ENCODE data around the gene ADIPOR2. TPM values are rescaled to one million over a fixed set of nuclear protein-coding genes. Genes with fewer than 3 reads are reported as not detected.
A peak's percentile ranks its signal among the peaks of the same experiment; 100 is the strongest.

The ADIPOR2 gene
- total and polyA plus RNA-seq, 11 donors, result 17.7 to 52.5 (median 36.7) TPM

DNA sequence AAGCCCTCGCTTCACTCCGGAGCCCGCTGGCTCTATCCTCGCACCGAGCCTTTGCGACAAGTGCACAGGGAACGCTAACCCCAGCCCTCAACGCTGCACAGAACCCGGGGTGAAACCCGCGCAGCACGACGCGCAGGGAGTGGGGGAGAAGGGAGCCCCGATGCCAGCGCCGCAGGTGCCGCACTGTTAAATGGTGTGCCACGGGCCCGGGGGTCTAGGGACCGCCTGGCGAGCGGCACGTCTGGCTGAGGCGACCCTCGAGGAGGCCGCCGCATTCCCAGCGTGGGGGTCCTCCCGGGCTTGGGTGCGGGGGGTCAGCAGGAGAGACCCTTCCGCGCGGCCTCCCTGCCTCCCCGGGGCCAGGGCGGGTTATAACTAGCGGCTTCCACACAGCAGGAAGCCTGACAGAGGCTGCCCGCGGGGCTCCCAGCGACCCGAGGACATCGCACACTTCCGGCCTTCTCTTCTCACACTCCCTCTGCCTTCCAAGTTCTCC is 105.7 kb downstream of the ADIPOR2 start:
- Histone ChIP-seq H3K4me3 (peak overlapping the region; percentile 47 to 79 (median 64)), H3K27ac (peak overlapping the region; percentile 23 to 95 (median 84)), H3K9me3 (no peaks in the 10 kb centered on the region), H3K36me3 (no peaks in the 10 kb centered on the region), H3K27me3 (no peaks in the 10 kb centered on the region), H3K4me1 (peaks cover 8 to 41% (median 24%) of the 10 kb centered on the region in 12 donors)
- TF ChIP-seq, protein P1, sequence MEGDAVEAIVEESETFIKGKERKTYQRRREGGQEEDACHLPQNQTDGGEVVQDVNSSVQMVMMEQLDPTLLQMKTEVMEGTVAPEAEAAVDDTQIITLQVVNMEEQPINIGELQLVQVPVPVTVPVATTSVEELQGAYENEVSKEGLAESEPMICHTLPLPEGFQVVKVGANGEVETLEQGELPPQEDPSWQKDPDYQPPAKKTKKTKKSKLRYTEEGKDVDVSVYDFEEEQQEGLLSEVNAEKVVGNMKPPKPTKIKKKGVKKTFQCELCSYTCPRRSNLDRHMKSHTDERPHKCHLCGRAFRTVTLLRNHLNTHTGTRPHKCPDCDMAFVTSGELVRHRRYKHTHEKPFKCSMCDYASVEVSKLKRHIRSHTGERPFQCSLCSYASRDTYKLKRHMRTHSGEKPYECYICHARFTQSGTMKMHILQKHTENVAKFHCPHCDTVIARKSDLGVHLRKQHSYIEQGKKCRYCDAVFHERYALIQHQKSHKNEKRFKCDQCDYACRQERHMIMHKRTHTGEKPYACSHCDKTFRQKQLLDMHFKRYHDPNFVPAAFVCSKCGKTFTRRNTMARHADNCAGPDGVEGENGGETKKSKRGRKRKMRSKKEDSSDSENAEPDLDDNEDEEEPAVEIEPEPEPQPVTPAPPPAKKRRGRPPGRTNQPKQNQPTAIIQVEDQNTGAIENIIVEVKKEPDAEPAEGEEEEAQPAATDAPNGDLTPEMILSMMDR (IDR thresholded peaks at IDR 0.05), result no peak
- TF ChIP-seq POLR2A (IDR thresholded peaks at IDR 0.05), result no peak
- 12 to 16% (median 13%) methylated on average over 23 to 43 of the region's 43 CpGs for WGBS, 4 donors
- peak; percentile 1 to 31 (median 8) for ATAC-seq
- intact Hi-C loops (cut with DNase I), result loop anchor here (1.0 to 10.0 kb wide), 12 partner anchors 142 to 988 kb away; partner anchors contain the start of gene CACNA1C (in 1 of the 10)
- peak in 4 of 5 donors; percentile 38 to 78 (median 60) for DNase-seq

DNA sequence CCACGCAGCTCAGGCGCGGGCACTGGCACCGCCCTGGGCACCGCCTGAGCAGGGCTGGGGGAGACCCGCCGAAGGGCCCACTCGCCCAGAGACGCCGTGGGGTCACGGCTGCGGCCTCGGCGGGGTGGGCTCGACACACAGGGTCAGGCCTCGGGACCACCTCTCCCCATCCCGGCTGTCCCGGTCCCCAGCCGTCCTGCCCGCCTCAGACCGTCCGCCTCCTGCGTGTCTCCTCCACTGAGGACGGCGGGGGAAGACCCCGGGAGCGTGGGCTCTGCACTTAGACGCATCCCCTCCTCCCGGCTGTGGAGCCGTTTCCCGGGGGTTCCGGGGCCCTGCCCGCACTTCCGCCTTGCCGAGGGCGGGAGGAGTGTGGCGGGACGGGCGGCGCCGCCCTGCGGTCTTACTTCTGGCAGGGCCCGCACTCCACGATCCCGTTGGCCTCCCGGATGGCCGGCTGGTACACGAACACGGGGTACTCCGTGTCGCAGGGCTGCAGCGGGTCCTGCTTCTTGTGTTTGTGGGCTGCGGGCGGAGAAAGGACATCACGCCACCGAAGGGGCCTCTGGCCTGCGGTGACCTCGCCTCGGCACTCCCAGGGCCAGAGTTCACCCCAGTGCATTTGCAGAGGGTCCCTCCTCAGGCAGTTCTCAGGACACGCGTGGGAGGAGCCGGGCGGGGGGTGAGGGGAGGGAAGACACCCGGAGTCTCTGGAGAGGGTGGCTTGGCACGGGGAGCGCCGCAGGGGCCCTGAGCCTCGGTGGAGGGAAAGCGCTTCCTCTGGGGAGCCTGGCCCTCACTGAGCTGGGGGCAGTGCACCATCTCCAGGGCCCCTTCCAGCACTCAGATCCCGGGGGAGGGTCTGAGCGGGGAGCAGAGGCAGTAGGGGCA is 106.4 kb downstream of the ADIPOR2 start:
- H3K4me1 ChIP-seq, result peaks cover 8 to 39% (median 21%) of the 10 kb centered on the region in 12 donors
- TF ChIP-seq, protein P1 (IDR thresholded peaks at IDR 0.05), result no peak
- peak in 1 of 2 donors; percentile 35 for TF ChIP-seq POLR2A (IDR thresholded peaks at IDR 0.05)
- DNase-seq, result peak; percentile 65 to 89 (median 74)
- no peaks in the 10 kb centered on the region for H3K27me3 ChIP-seq
- H3K9me3 ChIP-seq, result no peaks in the 10 kb centered on the region
- intact Hi-C loops (cut with DNase I), result loop anchor here in 9 of 10 donors (2.0 to 10.0 kb wide), 11 partner anchors 142 to 988 kb away; partner anchors contain the start of gene CACNA1C (in 1 of the 9)
- no peaks in the 10 kb centered on the region for H3K36me3 ChIP-seq
- peak overlapping the region; percentile 23 to 95 (median 84) for H3K27ac ChIP-seq
- WGBS, 4 donors, result 41 to 57% (median 50%) methylated on average over 36 to 71 of the region's 71 CpGs
- peak overlapping the region; percentile 47 to 79 (median 64) for H3K4me3 ChIP-seq
- peak in 3 of 4 donors; percentile 32 to 43 (median 41) for ATAC-seq

DNA sequence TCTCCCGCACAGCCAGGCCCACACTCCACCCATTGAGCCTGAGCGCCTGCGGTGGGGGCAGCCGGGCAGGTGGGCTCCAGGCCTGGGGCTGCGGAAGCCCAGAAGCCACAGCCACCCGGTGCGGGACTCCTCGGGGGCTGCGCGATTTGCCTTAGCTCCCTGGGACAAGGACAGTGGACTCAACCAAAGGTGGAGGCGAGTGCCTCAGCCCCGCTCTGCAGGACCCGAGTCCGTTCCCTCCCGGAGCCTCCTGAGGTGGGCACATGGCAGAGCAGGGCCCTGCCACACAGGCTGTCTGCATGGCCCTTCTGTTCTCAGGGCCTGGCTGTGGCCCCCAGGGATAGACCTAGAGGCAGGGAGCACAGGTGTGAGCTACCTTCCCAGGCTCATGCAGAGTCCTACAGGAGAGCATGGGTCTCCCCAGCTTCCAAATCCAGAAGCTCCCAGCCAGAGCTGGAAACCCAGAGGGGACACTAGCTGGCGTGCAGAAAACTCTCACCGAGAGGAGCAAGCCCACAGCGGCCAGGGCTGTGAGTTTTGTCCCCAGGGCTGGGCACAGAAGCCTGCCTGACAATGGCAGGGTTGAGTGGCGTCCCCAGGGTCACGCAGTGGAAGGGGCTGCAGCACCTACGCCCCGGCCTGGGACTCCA is 107.2 kb downstream of the ADIPOR2 start:
- WGBS, 4 donors, result 89 to 98% (median 93%) methylated on average over 7 to 22 of the region's 22 CpGs

More for the DNA sequence above, 107.2 kb downstream of the ADIPOR2 start:
- Histone ChIP-seq H3K36me3 (no peaks in the 10 kb centered on the region), H3K4me1 (peaks cover 8 to 39% (median 21%) of the 10 kb centered on the region in 12 donors), H3K27me3 (no peaks in the 10 kb centered on the region), H3K4me3 (peak overlapping the region in 2 of 12 donors; percentile 65 to 79), H3K27ac (peak overlapping the region in 7 of 12 donors; percentile 71 to 95 (median 85)), H3K9me3 (no peaks in the 10 kb centered on the region)
- no peak for ATAC-seq
- TF ChIP-seq, protein P1 (IDR thresholded peaks at IDR 0.05), result no peak
- TF ChIP-seq POLR2A (IDR thresholded peaks at IDR 0.05), result no peak
- peak in 3 of 5 donors; percentile 15 to 55 (median 25) for DNase-seq
- intact Hi-C loops (cut with DNase I), result loop anchor here in 9 of 10 donors (2.0 to 10.0 kb wide), 11 partner anchors 141 to 987 kb away; partner anchors contain the start of gene CACNA1C (in 1 of the 9)
